Epithelial cell of proximal tubule (primary cell): ENCODE results near the gene PIEZO2. TPM values are rescaled to one million over a fixed set of nuclear protein-coding genes. Genes with fewer than 3 reads are reported as not detected.
"Not testable (repeated sequence)": the region's sequence is repeated elsewhere in the genome, so short reads cannot be mapped to it uniquely, and the experiment has no call there.

Source experiments
- DNase-seq: peaks from one replicate; pipeline ENCODE4 v3.0.0-alpha.2; 2011; ENCODE audit warnings: low read depth
- H3K4me3 ChIP-seq: 2 replicates; pipeline ENCODE4 v1.5.1; 2011; ENCODE audit warnings: low read depth, mild to moderate bottlenecking, low read length
- total RNA-seq: library from RNA; depleted of rRNA; stranded (reverse); fragments of >200 nt; gene quantifications from 2 replicates; pipeline ENCODE4 v1.2.3, GENCODE V29; 2015

Gene PIEZO2
- total RNA-seq, 1 donor from 2014 or later = 7.5 TPM

DNA sequence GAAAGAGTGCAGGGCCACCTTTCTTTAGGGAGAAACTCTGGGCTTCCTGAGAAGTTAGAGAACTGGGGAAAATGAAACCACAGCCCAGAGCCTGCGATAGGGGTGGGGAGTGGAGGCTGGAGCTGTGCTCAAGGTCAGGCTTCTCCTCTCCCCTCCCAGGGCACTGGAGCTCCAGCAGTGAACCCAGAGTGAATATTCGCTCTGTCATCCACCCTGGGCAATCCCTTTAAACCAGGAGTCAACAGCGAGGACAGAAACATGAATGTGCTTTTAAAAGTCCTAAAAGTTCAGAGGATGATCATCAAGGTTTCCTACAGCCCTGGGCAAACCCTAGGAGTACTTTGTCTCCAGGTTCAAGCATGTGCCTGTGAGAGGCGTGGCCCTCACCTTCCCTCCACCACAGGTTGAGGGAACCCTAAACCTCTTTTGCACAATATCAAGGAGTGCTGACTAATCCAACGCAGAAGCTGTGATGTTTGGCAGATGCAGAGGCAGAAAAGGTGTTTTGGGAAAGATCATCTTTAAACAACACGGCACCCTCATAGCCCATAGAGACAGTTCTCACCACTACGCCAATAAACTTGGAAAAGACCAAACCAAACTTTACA lies 522.7 kb downstream of the PIEZO2 start:
- DNase-seq, H3K4me3 ChIP-seq: not testable (repeated sequence)

- DNase-seq, H3K4me3 ChIP-seq: not testable (repeated sequence)
Measured at GRCh38 chr18:10623606-10624005, 525.8 kb downstream of the PIEZO2 start.

- DNase-seq, H3K4me3 ChIP-seq: not testable (repeated sequence)
Measured at GRCh38 chr18:10622982-10623381, 526.4 kb downstream of the PIEZO2 start.

GRCh38 chr18:10620670-10621329 lies 528.6 kb downstream of the PIEZO2 start:
- peak; percentile 9 for DNase-seq
- H3K4me3 ChIP-seq = not testable (repeated sequence)
